GM23338 (cell line): Measurements from ENCODE around the gene DESI2.

Source experiments
- EZH2 ChIP-seq: fragments of 200-600 bp; sonication (generic); IDR thresholded peaks from one replicate; pipeline ENCODE4 v1.8.0; 2017; ENCODE audit warnings: antibody characterized with exemption, mild to moderate bottlenecking, low read depth; ENCODE audit not compliant: unreplicated experiment
- EZH2phosphoT487 ChIP-seq: fragments of 200-600 bp; sonication (generic); IDR thresholded peaks from one replicate; pipeline ENCODE4 v1.8.1; 2018; ENCODE audit warnings: antibody characterized with exemption; ENCODE audit not compliant: unreplicated experiment
- TF ChIP-seq, protein P1 (sequence below), 2 experiments: fragments of 200-600 bp in 1 of 2; sonication (generic) in 1 of 2; conservative IDR thresholded peaks; 2 replicates each; pipeline versions ENCODE4 v1.5.1 to v1.6.1; 2016 to 2017; ENCODE audit warnings: antibody characterized with exemption in 2 of 2, low read depth in 2 of 2, mild to moderate bottlenecking in 2 of 2, moderate library complexity in 1 of 2
- TF ChIP-seq, protein P2 (sequence below): IDR thresholded peaks from one replicate; pipeline ENCODE4 v1.6.1; 2018; ENCODE audit warnings: antibody characterized with exemption; ENCODE audit not compliant: unreplicated experiment

DNA sequence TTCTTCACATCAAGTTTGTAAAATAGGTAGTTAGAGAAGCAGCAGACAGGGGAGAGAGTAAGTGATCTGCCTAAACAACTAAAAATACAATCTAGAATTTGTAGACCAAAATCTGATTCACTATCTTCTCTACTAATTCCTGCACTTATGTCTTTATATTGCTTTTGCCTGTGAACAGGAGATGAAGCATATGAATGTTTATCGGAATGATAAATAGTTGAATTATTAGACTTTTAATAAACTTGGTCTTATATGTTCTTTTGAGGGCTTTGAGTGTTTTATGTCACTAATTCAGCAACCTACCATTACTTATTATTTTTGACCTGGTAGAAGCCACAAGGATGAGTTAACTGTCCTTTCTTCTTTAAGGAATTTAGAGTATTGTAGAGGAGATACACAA is 2.3 kb downstream of the DESI2 start:
- TF ChIP-seq, protein P1, sequence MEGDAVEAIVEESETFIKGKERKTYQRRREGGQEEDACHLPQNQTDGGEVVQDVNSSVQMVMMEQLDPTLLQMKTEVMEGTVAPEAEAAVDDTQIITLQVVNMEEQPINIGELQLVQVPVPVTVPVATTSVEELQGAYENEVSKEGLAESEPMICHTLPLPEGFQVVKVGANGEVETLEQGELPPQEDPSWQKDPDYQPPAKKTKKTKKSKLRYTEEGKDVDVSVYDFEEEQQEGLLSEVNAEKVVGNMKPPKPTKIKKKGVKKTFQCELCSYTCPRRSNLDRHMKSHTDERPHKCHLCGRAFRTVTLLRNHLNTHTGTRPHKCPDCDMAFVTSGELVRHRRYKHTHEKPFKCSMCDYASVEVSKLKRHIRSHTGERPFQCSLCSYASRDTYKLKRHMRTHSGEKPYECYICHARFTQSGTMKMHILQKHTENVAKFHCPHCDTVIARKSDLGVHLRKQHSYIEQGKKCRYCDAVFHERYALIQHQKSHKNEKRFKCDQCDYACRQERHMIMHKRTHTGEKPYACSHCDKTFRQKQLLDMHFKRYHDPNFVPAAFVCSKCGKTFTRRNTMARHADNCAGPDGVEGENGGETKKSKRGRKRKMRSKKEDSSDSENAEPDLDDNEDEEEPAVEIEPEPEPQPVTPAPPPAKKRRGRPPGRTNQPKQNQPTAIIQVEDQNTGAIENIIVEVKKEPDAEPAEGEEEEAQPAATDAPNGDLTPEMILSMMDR (conservative IDR thresholded peaks at IDR 0.05; ENCODE audit: low read depth in 2 of 2) = no peak
- TF ChIP-seq, protein P2, sequence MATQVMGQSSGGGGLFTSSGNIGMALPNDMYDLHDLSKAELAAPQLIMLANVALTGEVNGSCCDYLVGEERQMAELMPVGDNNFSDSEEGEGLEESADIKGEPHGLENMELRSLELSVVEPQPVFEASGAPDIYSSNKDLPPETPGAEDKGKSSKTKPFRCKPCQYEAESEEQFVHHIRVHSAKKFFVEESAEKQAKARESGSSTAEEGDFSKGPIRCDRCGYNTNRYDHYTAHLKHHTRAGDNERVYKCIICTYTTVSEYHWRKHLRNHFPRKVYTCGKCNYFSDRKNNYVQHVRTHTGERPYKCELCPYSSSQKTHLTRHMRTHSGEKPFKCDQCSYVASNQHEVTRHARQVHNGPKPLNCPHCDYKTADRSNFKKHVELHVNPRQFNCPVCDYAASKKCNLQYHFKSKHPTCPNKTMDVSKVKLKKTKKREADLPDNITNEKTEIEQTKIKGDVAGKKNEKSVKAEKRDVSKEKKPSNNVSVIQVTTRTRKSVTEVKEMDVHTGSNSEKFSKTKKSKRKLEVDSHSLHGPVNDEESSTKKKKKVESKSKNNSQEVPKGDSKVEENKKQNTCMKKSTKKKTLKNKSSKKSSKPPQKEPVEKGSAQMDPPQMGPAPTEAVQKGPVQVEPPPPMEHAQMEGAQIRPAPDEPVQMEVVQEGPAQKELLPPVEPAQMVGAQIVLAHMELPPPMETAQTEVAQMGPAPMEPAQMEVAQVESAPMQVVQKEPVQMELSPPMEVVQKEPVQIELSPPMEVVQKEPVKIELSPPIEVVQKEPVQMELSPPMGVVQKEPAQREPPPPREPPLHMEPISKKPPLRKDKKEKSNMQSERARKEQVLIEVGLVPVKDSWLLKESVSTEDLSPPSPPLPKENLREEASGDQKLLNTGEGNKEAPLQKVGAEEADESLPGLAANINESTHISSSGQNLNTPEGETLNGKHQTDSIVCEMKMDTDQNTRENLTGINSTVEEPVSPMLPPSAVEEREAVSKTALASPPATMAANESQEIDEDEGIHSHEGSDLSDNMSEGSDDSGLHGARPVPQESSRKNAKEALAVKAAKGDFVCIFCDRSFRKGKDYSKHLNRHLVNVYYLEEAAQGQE = no peak
- TF ChIP-seq EZH2 (no peak), EZH2phosphoT487 (no peak)
